Natural killer cell (primary cell): ENCODE measurements around the gene SCD. TPM values are rescaled to one million over a fixed set of nuclear protein-coding genes. Genes with fewer than 3 reads are reported as not detected.

Source experiments
- ATAC-seq, 3 donors: fragments of 150-1000 bp in 2 of 3; fragments of 200-7000 bp in 1 of 3; cut with Tn5 transposase; 1 replicate in 1 of 3; 2 replicates in 2 of 3; pipeline ENCODE4 v1.10.0; 2021; ENCODE audit warnings: mild to moderate bottlenecking in 2 of 3, moderate library complexity in 2 of 3
- DNase-seq, 2 donors: peaks; one replicate each; pipeline versions ENCODE4 v3.0.0 to v3.0.0-alpha.2; 2013 to 2021; ENCODE audit warnings: mixed read lengths in 1 of 2
- H3K27ac ChIP-seq: one replicate; pipeline ENCODE4 v1.5.1; 2013; ENCODE audit warnings: mild to moderate bottlenecking, low read length
- H3K27me3 ChIP-seq: one replicate; pipeline ENCODE4 v1.6.1; 2013; ENCODE audit warnings: low read length; ENCODE audit not compliant: control insufficient read depth, insufficient read depth
- H3K36me3 ChIP-seq: one replicate; pipeline ENCODE4 v1.6.1; 2013; ENCODE audit warnings: low read length; ENCODE audit not compliant: control insufficient read depth, insufficient read depth
- H3K4me1 ChIP-seq: one replicate; pipeline ENCODE4 v1.6.1; 2013; ENCODE audit warnings: low read length; ENCODE audit not compliant: control insufficient read depth, insufficient read depth
- H3K4me3 ChIP-seq: one replicate; pipeline ENCODE4 v1.5.1; 2013; ENCODE audit warnings: low read length
- H3K9me3 ChIP-seq: one replicate; pipeline ENCODE4 v1.6.1; 2013; ENCODE audit warnings: low read length; ENCODE audit not compliant: control insufficient read depth, insufficient read depth
- H3K27ac Mint-ChIP-seq, 2 donors: one replicate each; pipeline ENCODE4 v1.8.0; 2022; ENCODE audit warnings: mild to moderate bottlenecking in 2 of 2, mixed read lengths in 2 of 2, moderate library complexity in 1 of 2
- H3K27me3 Mint-ChIP-seq, 2 donors: one replicate each; pipeline ENCODE4 v1.8.0; 2022; ENCODE audit warnings: low read depth in 2 of 2, mixed read lengths in 2 of 2
- H3K36me3 Mint-ChIP-seq: one replicate; pipeline ENCODE4 v1.8.0; 2022; ENCODE audit warnings: mixed read lengths
- H3K4me1 Mint-ChIP-seq, 2 donors: one replicate each; pipeline ENCODE4 v1.8.0; 2022; ENCODE audit warnings: mixed read lengths in 2 of 2
- H3K4me3 Mint-ChIP-seq: one replicate; pipeline ENCODE4 v1.8.0; 2022; ENCODE audit warnings: mild to moderate bottlenecking, moderate library complexity, mixed read lengths
- H3K9me3 Mint-ChIP-seq, 2 donors: one replicate each; pipeline ENCODE4 v1.8.0; 2022; ENCODE audit warnings: mixed read lengths in 2 of 2
- CTCF ChIP-seq: fragments of 200-600 bp; IDR thresholded peaks from one replicate; pipeline ENCODE4 v1.8.0; 2022; ENCODE audit warnings: antibody characterized with exemption
- WGBS: methylation state at CpG from one replicate; pipeline ENCODE4 v1.1.7; 2013; ENCODE audit warnings: missing lambda C conversion rate; ENCODE audit not compliant: insufficient coverage; 5-methylcytosine and 5-hydroxymethylcytosine counted together
- intact Hi-C: fragments of 100-400 bp; cut with micrococcal nuclease; formaldehyde crosslinking; loops from one replicate; pipeline ENCODE4 v1.14.2; 2022
- total RNA-seq, 4 donors: library from RNA; stranded (reverse); fragments of 120-200 nt in 1 of 4; gene quantifications; one replicate each; pipeline versions ENCODE4 v1.2.3 to v1.2.4, GENCODE V29; 2013 to 2022

The SCD gene
- total RNA-seq, 3 donors from 2014 or later (not counting 1 experiment from before 2014, with no cell fraction given), result 3.5 to 10.1 (median 3.8) TPM

DNA sequence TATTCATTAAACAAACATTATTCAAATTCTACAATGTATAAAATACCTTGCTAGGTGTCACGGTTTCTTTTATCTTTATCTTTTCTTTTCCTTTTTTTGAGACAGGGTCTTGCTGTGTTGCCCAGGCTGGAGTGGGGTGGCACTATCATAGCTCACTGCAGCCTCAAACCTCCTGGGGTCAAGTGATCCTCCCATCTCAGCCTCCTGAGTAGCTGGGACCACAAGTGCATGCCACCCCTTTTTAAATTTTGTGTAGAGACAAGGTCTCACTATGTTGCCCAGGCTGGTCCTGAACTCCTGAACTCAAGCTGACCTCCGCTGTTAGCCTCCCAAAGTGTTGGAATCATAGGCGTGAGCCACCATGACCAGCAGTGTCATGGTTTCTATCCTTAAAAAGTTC, 42.6 kb upstream of the SCD start:
- no peak for DNase-seq

DNA sequence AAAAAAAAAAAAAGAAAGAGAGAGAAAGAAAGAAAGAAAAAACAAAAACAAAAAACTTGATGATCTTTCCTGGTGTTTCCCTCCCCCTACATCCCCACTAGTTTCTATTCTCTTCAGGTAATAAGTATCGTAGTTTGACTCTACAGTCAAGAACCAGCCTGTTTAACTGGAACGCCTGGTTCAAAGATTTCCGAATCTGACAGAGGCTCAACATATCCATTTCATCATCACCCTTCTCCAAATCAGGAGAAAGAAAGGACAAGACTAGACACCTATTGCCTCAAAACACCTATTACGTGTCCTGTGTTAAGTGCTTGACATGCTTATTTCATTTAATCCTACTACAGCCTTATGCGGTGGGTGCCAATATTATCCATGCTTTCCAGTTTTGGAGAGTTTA, 40.2 kb upstream of the SCD start:
- WGBS, result 94% methylated on average over 5 of the region's 5 CpGs
- Mint-ChIP-seq H3K27me3 (peaks cover 29 to 44% of the 10 kb centered on the region in 2 donors), H3K4me3 (no peak overlapping the region), H3K9me3 (no peaks in the 10 kb centered on the region), H3K36me3 (no peaks in the 10 kb centered on the region), H3K27ac (no peak overlapping the region), H3K4me1 (no peaks in the 10 kb centered on the region)
- no peak for TF ChIP-seq CTCF
- intact Hi-C loops, result no loop called here
- no peaks in the 10 kb centered on the region for H3K9me3 ChIP-seq
- H3K4me1 ChIP-seq, result no peaks in the 10 kb centered on the region
- ATAC-seq (no peak), DNase-seq (no peak)
- H3K4me3 ChIP-seq, result no peak overlapping the region
- H3K27ac ChIP-seq, result no peak overlapping the region
- peaks cover 5% of the 10 kb centered on the region for H3K27me3 ChIP-seq
- H3K36me3 ChIP-seq, result no peaks in the 10 kb centered on the region

More for the DNA sequence above, 42.6 kb upstream of the SCD start:
- no peak overlapping the region for H3K4me3 ChIP-seq
- WGBS, result 95% methylated on average over 3 of the region's 3 CpGs
- intact Hi-C loops, result no loop called here
- no peak for TF ChIP-seq CTCF
- no peaks in the 10 kb centered on the region for H3K4me1 Mint-ChIP-seq
- H3K4me3 Mint-ChIP-seq, result no peak overlapping the region
- no peaks in the 10 kb centered on the region for H3K4me1 ChIP-seq
- H3K27me3 ChIP-seq, result peaks cover 5% of the 10 kb centered on the region
- no peaks in the 10 kb centered on the region for H3K36me3 ChIP-seq
- peaks cover 0 to 3% of the 10 kb centered on the region in 2 donors for H3K9me3 Mint-ChIP-seq
- H3K27ac Mint-ChIP-seq, result no peak overlapping the region
- no peaks in the 10 kb centered on the region for H3K9me3 ChIP-seq
- H3K27ac ChIP-seq, result no peak overlapping the region
- H3K27me3 Mint-ChIP-seq, result peaks cover 29 to 40% of the 10 kb centered on the region in 2 donors
- no peak for ATAC-seq
- H3K36me3 Mint-ChIP-seq, result no peaks in the 10 kb centered on the region

DNA sequence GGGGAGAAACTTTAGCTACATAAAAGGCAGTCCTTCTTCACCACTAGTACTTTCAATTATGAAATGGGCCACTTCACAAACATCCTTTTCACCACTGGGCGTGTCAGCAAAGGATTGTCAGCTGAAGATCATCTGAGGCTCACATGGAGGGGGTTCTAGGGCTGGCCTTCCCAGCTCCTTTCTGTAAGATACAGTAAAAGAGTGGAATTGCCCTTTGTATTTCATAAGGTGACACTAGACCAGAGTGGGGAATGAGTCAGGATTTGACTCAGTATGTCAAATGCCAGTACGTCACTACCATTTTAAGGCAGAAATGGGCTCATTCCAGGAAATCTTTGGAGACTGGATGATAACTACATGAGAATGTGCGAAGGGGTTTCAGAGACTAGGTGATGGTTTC, 39.3 kb upstream of the SCD start:
- Histone ChIP-seq H3K36me3 (no peaks in the 10 kb centered on the region), H3K9me3 (no peaks in the 10 kb centered on the region), H3K27me3 (peaks cover 6% of the 10 kb centered on the region), H3K4me3 (no peak overlapping the region), H3K4me1 (no peaks in the 10 kb centered on the region), H3K27ac (no peak overlapping the region)
- Mint-ChIP-seq H3K27ac (no peak overlapping the region), H3K4me3 (no peak overlapping the region), H3K4me1 (no peaks in the 10 kb centered on the region), H3K36me3 (no peaks in the 10 kb centered on the region), H3K27me3 (peaks cover 27 to 47% of the 10 kb centered on the region in 2 donors), H3K9me3 (no peaks in the 10 kb centered on the region)
- DNase-seq (no peak), ATAC-seq (no peak)
- no peak for TF ChIP-seq CTCF
- 93% methylated on average over 3 of the region's 3 CpGs for WGBS
- intact Hi-C loops, result no loop called here

DNA sequence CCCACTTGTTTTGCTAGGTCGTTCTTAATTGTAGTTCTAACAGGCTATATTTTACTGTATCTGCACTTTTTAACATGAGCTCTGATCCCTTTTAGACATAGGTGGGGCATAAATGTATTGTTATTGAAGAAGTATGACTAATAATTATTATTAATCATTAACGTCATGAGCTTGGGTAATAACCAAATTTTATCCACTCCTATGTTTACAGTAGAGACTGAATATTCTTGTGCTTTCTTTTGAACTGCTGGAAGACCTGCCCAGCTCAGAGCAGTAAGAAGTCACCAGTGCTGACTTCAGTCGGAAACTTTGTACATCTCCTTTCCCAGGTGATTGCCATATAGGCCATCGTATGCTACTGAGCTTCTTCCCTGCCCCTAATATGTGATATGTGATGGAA, 35.7 kb upstream of the SCD start:
- Histone ChIP-seq H3K27me3 (peaks cover 8% of the 10 kb centered on the region), H3K27ac (no peak overlapping the region), H3K9me3 (no peaks in the 10 kb centered on the region), H3K4me3 (no peak overlapping the region), H3K36me3 (no peaks in the 10 kb centered on the region), H3K4me1 (no peaks in the 10 kb centered on the region)
- DNase-seq (no peak), ATAC-seq (no peak)
- Mint-ChIP-seq H3K4me3 (no peak overlapping the region), H3K36me3 (no peaks in the 10 kb centered on the region), H3K4me1 (no peaks in the 10 kb centered on the region), H3K27me3 (peaks cover 19 to 43% of the 10 kb centered on the region in 2 donors), H3K27ac (no peak overlapping the region), H3K9me3 (no peaks in the 10 kb centered on the region)
- WGBS, result 66% methylated on average over 2 of the region's 4 CpGs
- intact Hi-C loops, result no loop called here
- no peak for TF ChIP-seq CTCF
